AG10803 (cell line): ENCODE data around the gene WWOX.

Experiments
- DNase-seq: peaks from one replicate; pipeline ENCODE4 v3.0.0; 2010; ENCODE audit warnings: low read depth
- H3K4me3 ChIP-seq: 2 replicates; pipeline ENCODE4 v1.5.1; 2011; ENCODE audit warnings: mild to moderate bottlenecking, low read length, control low read depth
- TF ChIP-seq, protein P1 (sequence below): conservative IDR thresholded peaks from 2 replicates; pipeline ENCODE4 v1.5.1; 2011; ENCODE audit warnings: mild to moderate bottlenecking, low read length, control low read depth, inconsistent platforms

Gene WWOX

GRCh38 chr16:78502812-78503350, 403.4 kb downstream of the WWOX start:
- H3K4me3 ChIP-seq, result no peak overlapping the region
- no peak for DNase-seq
- TF ChIP-seq, protein P1, sequence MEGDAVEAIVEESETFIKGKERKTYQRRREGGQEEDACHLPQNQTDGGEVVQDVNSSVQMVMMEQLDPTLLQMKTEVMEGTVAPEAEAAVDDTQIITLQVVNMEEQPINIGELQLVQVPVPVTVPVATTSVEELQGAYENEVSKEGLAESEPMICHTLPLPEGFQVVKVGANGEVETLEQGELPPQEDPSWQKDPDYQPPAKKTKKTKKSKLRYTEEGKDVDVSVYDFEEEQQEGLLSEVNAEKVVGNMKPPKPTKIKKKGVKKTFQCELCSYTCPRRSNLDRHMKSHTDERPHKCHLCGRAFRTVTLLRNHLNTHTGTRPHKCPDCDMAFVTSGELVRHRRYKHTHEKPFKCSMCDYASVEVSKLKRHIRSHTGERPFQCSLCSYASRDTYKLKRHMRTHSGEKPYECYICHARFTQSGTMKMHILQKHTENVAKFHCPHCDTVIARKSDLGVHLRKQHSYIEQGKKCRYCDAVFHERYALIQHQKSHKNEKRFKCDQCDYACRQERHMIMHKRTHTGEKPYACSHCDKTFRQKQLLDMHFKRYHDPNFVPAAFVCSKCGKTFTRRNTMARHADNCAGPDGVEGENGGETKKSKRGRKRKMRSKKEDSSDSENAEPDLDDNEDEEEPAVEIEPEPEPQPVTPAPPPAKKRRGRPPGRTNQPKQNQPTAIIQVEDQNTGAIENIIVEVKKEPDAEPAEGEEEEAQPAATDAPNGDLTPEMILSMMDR, result no peak

DNA sequence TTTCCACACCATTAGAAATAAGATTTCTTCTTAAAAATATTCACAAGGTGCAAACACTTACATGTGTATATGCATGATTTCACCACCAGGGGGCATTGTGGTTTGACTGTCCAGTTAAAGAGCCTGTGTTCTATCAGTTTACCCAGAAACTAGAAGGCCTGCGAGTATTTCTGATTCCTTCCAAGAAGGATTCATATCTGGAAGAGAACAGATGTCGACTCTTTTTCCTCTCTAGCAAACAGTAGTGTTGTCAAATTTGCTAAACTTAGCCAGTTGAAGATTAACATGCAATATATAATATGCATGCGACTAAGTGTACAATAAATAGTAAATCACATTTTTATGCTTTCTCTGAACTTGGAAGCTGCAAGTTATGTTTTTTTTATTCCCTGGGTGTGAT, 404.1 kb downstream of the WWOX start:
- no peak overlapping the region for H3K4me3 ChIP-seq
- peak; percentile 57 for DNase-seq
- TF ChIP-seq, protein P1, result peak; percentile 79

DNA sequence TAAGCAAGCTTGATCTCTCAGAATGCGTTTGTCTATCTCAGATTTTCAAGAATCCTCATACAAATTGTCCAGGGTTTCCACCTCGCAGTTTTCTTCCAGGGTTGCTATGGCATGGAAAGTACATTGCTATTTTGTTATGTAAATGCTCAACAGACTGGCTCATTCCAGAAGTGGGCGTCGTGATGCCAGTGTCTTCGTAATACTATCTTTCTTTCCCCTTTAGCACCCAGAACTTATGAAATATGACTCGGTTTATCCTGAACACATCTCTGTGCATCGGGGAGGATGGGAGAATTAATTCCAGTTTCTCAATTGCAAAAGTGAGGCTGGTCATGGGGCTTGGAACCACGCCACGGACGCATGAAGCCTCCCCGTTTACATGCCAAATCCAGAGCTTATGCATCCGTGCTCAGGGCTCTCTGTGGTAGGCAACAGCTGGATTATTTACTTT, 405.0 kb downstream of the WWOX start:
- peak; percentile 4 for DNase-seq
- TF ChIP-seq, protein P1, result no peak
- no peak overlapping the region for H3K4me3 ChIP-seq

DNA sequence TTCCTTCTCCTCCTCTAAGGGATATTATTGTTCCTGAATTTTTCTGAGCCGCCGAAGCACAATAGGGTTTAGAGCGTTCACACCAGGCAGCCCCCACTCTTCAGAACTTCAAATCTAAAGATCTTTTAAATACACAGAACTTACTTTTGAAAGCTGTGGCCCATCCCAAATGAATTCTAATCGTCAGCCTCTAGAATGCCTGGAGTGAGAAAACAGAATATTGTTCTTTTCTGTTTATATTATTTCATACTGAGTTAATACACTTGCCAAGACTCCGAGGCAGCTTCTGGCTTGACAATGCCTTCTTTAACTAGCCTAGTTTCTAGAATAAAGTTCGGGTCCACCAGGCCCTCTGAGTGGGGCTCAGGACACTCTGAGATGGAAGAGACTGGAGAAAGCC, 405.6 kb downstream of the WWOX start:
- TF ChIP-seq, protein P1, result no peak
- DNase-seq, result no peak
- no peak overlapping the region for H3K4me3 ChIP-seq

DNA sequence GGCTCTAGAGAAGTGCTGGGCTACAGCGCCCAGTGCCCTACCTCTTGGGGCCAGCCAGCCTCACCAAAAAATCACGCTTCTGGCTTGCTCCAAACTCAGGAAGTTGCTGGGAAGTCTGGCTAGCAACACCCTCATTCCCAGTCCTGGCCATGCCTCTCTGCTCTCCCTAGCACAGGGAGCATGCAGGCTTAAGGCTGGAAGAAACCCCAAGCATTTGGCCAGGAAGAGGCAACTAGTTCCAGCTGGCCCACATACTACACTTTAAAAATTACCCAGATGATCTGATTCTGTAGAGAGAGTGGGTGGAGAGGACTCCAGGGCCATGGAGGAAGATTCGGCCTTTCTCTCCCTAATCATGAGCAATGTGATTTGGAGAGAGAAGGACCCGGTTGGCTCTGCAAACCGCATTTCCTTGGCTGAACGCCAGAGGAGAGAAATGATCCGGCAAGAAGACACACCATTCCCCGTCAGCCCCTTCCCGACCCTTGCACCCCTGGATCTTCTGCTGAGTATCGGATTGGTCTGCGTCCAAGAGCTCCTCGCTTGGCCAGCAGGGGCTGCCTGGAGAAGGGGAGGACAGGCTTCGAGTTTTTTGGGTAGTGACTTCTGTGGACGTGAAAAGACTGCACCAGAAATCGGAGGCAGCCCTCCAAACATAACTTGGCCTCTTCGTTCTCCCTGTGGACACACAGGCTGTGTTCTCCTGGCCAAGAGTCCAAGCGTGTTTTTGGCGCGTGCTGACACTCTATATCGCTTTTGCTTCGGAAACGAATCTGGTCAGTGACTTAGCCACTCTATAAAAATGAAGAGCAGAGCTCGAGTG, 406.3 kb downstream of the WWOX start:
- TF ChIP-seq, protein P1, result peak; percentile 44
- H3K4me3 ChIP-seq, result peak overlapping the region; percentile 37
- DNase-seq, result peak; percentile 23

DNA sequence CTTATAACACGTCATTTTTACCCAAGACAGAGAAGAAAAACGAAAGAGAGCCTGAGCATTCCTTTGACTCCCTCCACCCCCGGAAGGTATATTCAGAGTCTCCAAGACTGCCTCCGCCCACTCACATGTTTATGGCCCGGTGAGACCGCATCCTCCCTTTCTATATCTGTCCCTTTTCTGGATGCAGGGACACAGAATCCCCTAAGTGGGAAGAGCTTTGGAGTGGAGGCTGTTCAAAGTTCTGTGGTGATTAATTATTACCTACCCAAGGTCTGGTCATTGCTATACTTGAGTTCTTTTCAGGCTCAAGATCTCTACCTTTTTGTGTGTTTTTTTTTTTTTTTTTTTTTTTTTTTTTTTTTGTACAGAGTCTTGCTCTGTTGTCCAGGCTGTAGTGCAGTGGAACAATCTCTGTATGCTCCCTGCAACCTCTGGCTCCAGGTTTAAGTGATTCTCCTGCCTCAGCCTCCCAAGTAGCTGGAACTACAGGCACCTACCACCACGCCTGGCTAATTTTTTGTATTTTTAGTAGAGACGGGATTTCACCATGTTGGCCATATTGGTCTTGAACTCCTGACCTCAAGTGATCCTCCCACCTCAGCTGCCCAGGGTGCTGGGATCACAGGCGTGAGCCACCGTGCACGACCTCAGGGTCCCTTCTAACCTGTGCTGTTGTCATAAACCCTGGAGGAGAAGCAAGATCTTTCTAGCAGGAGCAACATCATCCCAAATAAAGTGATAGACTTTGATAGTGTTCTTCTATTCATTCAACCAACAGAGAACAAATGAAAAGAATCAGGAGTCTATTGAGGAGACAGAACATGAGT, 407.1 kb downstream of the WWOX start:
- DNase-seq, result peak; percentile 1
- peak overlapping the region; percentile 37 for H3K4me3 ChIP-seq
- TF ChIP-seq, protein P1, result no peak
